Rectal smooth muscle tissue (tissue), 1 donor: ENCODE measurements around the gene S1PR4.

Source experiments
- H3K27ac ChIP-seq: one replicate; pipeline ENCODE4 v1.7.0; 2013; ENCODE audit warnings: low read depth, low read length, inconsistent platforms
- H3K27me3 ChIP-seq: one replicate; pipeline ENCODE4 v1.7.0; 2013; ENCODE audit warnings: low read length; ENCODE audit not compliant: control insufficient read depth, insufficient read depth
- H3K36me3 ChIP-seq: one replicate; pipeline ENCODE4 v1.7.0; 2013; ENCODE audit warnings: low read length; ENCODE audit not compliant: control insufficient read depth, insufficient read depth
- H3K4me1 ChIP-seq: one replicate; pipeline ENCODE4 v1.7.0; 2013; ENCODE audit warnings: low read length; ENCODE audit not compliant: control insufficient read depth, insufficient read depth
- H3K4me3 ChIP-seq: one replicate; pipeline ENCODE4 v1.7.0; 2013; ENCODE audit warnings: low read length
- H3K9ac ChIP-seq: one replicate; pipeline ENCODE4 v1.7.0; 2013; ENCODE audit warnings: low read length

Gene S1PR4

GRCh38 chr19:3227054-3227626 is 48.6 kb downstream of the S1PR4 start:
- no peak overlapping the region for H3K27ac ChIP-seq
- H3K4me3 ChIP-seq: no peak overlapping the region
- peaks cover 27% of the 10 kb centered on the region for H3K27me3 ChIP-seq
- H3K36me3 ChIP-seq: no peaks in the 10 kb centered on the region
- H3K4me1 ChIP-seq: no peaks in the 10 kb centered on the region
- no peak overlapping the region for H3K9ac ChIP-seq

- Histone ChIP-seq H3K27me3 (peaks cover 27% of the 10 kb centered on the region), H3K36me3 (no peaks in the 10 kb centered on the region), H3K4me1 (no peaks in the 10 kb centered on the region), H3K9ac (no peak overlapping the region), H3K4me3 (no peak overlapping the region), H3K27ac (no peak overlapping the region)
Observed at GRCh38 chr19:3229346-3229743, 50.8 kb downstream of the S1PR4 start.
